Neural cell (in vitro differentiated cells): ENCODE results near the gene GABBR2. TPM values are rescaled to one million over a fixed set of nuclear protein-coding genes. Genes with fewer than 3 reads are reported as not detected.

Source experiments
- H2AFZ ChIP-seq: fragments of 200-600, 300-800 bp; sonication (generic), shearing (Covaris generic); 2 replicates; pipeline ENCODE4 v1.6.0; 2014; ENCODE audit warnings: low read depth, mild to moderate bottlenecking, antibody characterized with exemption, low read length, moderate library complexity
- H3F3A ChIP-seq: fragments of 200-600 bp; shearing (Covaris generic); 2 replicates; pipeline ENCODE4 v1.6.1; 2016; ENCODE audit warnings: mild to moderate bottlenecking, moderate library complexity, mixed read lengths, antibody characterized with exemption, low read length; ENCODE audit not compliant: insufficient read depth, poor library complexity, severe bottlenecking
- H3K27ac ChIP-seq: fragments of 200-600, 300-800 bp; sonication (generic), shearing (Covaris generic); 2 replicates; pipeline ENCODE4 v1.5.1; 2014; ENCODE audit warnings: mild to moderate bottlenecking, low read length, moderate library complexity
- H3K27me3 ChIP-seq: fragments of 300-800, 200-600 bp; sonication (generic), shearing (Covaris generic); 2 replicates; pipeline ENCODE4 v1.6.0; 2014; ENCODE audit warnings: mild to moderate bottlenecking, low read depth, low read length, moderate library complexity; ENCODE audit not compliant: insufficient read depth
- H3K36me3 ChIP-seq: fragments of 300-800, 200-600 bp; sonication (generic), shearing (Covaris generic); 2 replicates; pipeline ENCODE4 v1.5.1; 2014; ENCODE audit warnings: mild to moderate bottlenecking, antibody characterized with exemption, low read length, moderate library complexity; ENCODE audit not compliant: insufficient read depth
- H3K4me2 ChIP-seq: fragments of 300-800, 200-600 bp; sonication (generic), shearing (Covaris generic); 2 replicates; pipeline ENCODE4 v1.6.0; 2014; ENCODE audit warnings: mild to moderate bottlenecking, low read length
- H3K4me3 ChIP-seq: fragments of 300-800, 200-600 bp; sonication (generic), shearing (Covaris generic); 2 replicates; pipeline ENCODE4 v1.5.1; 2014; ENCODE audit warnings: mild to moderate bottlenecking, low read length, moderate library complexity
- H3K79me2 ChIP-seq: fragments of 200-600 bp; shearing (Covaris generic); replicated peaks from 2 replicates; pipeline ENCODE4 v1.6.0; 2014; ENCODE audit warnings: mild to moderate bottlenecking, low read length, moderate library complexity; ENCODE audit not compliant: insufficient read depth
- H3K9ac ChIP-seq: fragments of 300-800, 200-600 bp; sonication (generic), shearing (Covaris generic); 2 replicates; pipeline ENCODE4 v1.6.1; 2016; ENCODE audit warnings: mild to moderate bottlenecking, low read length, mixed read lengths
- H3K9me2 ChIP-seq: fragments of 200-600 bp; shearing (Covaris generic); 2 replicates; pipeline ENCODE4 v1.6.1; 2016; ENCODE audit warnings: mild to moderate bottlenecking, low read length, mixed read lengths; ENCODE audit not compliant: insufficient read depth
- H3K9me3 ChIP-seq: fragments of 200-600, 300-800 bp; sonication (generic), shearing (Covaris generic); 2 replicates; pipeline ENCODE4 v1.6.1; 2016; ENCODE audit warnings: mild to moderate bottlenecking, mixed run types, low read length, moderate library complexity, mixed read lengths
- H4K20me1 ChIP-seq: fragments of 200-600 bp; shearing (Covaris generic); 2 replicates; pipeline ENCODE4 v1.6.1; 2016; ENCODE audit warnings: mild to moderate bottlenecking, mixed run types; ENCODE audit not compliant: insufficient read depth
- CTCF ChIP-seq: fragments of 450-650 bp; IDR thresholded peaks from 2 replicates; pipeline ENCODE4 v1.5.1; 2014; ENCODE audit warnings: antibody characterized with exemption, mild to moderate bottlenecking, moderate library complexity; ENCODE audit not compliant: poor library complexity, severe bottlenecking
- EP300 ChIP-seq: fragments of 450-650 bp; conservative IDR thresholded peaks from 2 replicates; pipeline ENCODE4 v1.6.1; 2014; ENCODE audit warnings: antibody characterized with exemption, mild to moderate bottlenecking, moderate library complexity; ENCODE audit not compliant: poor library complexity, severe bottlenecking
- EZH2 ChIP-seq: fragments of 200-600, 300-800 bp; shearing (Covaris generic), sonication (generic); IDR thresholded peaks from 2 replicates; pipeline ENCODE4 v1.6.1; 2014; ENCODE audit warnings: antibody characterized with exemption, low read length, borderline replicate concordance, mild to moderate bottlenecking; ENCODE audit not compliant: insufficient read depth, poor library complexity, severe bottlenecking
- MXI1 ChIP-seq: fragments of 450-650 bp; conservative IDR thresholded peaks from 2 replicates; pipeline ENCODE4 v1.6.1; 2014; ENCODE audit warnings: antibody characterized with exemption, mild to moderate bottlenecking; ENCODE audit not compliant: poor library complexity, severe bottlenecking
- POLR2AphosphoS5 ChIP-seq: IDR thresholded peaks from 2 replicates; pipeline ENCODE4 v1.6.1; 2012
- RAD21 ChIP-seq: fragments of 450-650 bp; conservative IDR thresholded peaks from 2 replicates; pipeline ENCODE4 v1.6.1; 2014; ENCODE audit warnings: antibody characterized with exemption, mild to moderate bottlenecking, moderate library complexity
- REST ChIP-seq: IDR thresholded peaks from 2 replicates; pipeline ENCODE4 v1.6.1; 2012; ENCODE audit warnings: borderline replicate concordance
- SMC3 ChIP-seq: fragments of 450-650 bp; conservative IDR thresholded peaks from 2 replicates; pipeline ENCODE4 v1.6.1; 2014; ENCODE audit warnings: antibody characterized with exemption, mild to moderate bottlenecking, moderate library complexity; ENCODE audit not compliant: poor library complexity
- TAF1 ChIP-seq: IDR thresholded peaks from 2 replicates; pipeline ENCODE4 v1.6.1; 2012; ENCODE audit warnings: low read depth
- polyA plus RNA-seq: library from polyadenylated mRNA; depleted of rRNA; stranded (reverse); fragments of >200 nt; gene quantifications from 2 replicates; pipeline ENCODE4 v1.2.3, GENCODE V29; 2014

Gene GABBR2
- polyA plus RNA-seq, 1 donor from 2014 or later, result 7.1 TPM

- Histone ChIP-seq H3K27me3 (no peaks in the 10 kb centered on the region), H3F3A (no peaks in the 10 kb centered on the region), H4K20me1 (no peaks in the 10 kb centered on the region), H3K9me3 (no peaks in the 10 kb centered on the region), H3K9me2 (no peaks in the 10 kb centered on the region), H3K4me3 (no peak overlapping the region), H3K27ac (no peak overlapping the region), H3K4me2 (no peak overlapping the region), H3K36me3 (no peaks in the 10 kb centered on the region), H2AFZ (no peak overlapping the region), H3K9ac (no peak overlapping the region), H3K79me2 (no peaks in the 10 kb centered on the region)
- TF ChIP-seq TAF1 (no peak), RAD21 (no peak), EZH2 (no peak), MXI1 (no peak), POLR2AphosphoS5 (no peak), SMC3 (no peak), REST (no peak), CTCF (no peak), EP300 (no peak)
Observed at GRCh38 chr9:98520221-98520960, 188.3 kb downstream of the GABBR2 start.

- no peaks in the 10 kb centered on the region for H3F3A ChIP-seq
- TF ChIP-seq SMC3 (no peak), MXI1 (no peak), POLR2AphosphoS5 (no peak), RAD21 (no peak), CTCF (no peak), REST (no peak), EP300 (no peak), TAF1 (no peak), EZH2 (no peak)
- H3K4me2 ChIP-seq, result no peak overlapping the region
- H2AFZ ChIP-seq, result no peak overlapping the region
- no peaks in the 10 kb centered on the region for H3K36me3 ChIP-seq
- no peak overlapping the region for H3K9ac ChIP-seq
- no peaks in the 10 kb centered on the region for H3K79me2 ChIP-seq
- no peak overlapping the region for H3K4me3 ChIP-seq
- H3K9me2 ChIP-seq, result no peaks in the 10 kb centered on the region
- no peaks in the 10 kb centered on the region for H3K27me3 ChIP-seq
- no peak overlapping the region for H3K27ac ChIP-seq
- H3K9me3 ChIP-seq, result no peaks in the 10 kb centered on the region
- H4K20me1 ChIP-seq, result no peaks in the 10 kb centered on the region
Observed at GRCh38 chr9:98519641-98520040, 189.1 kb downstream of the GABBR2 start.
